Thyroid gland (tissue), 4 donors: ENCODE measurements around the gene DPEP2NB. TPM values are rescaled to one million over a fixed set of nuclear protein-coding genes. Genes with fewer than 3 reads are reported as not detected.
A peak's percentile ranks its signal among the peaks of the same experiment; 100 is the strongest.
"Not testable (repeated sequence)": the region's sequence is repeated elsewhere in the genome, so short reads cannot be mapped to it uniquely, and the experiment has no call there.

Experiments
- DNase-seq, 2 donors: peaks; one replicate each; pipeline ENCODE4 v3.0.0-alpha.2; 2019
- H3K27ac ChIP-seq, 3 donors: fragments of 200-600 bp; sonication (generic); 1 replicate in 2 of 3; 2 replicates in 1 of 3; pipeline ENCODE4 v1.5.1; 2016 to 2019; ENCODE audit warnings: mild to moderate bottlenecking in 1 of 3, moderate library complexity in 1 of 3
- H3K27me3 ChIP-seq: fragments of 200-600 bp; sonication (generic); one replicate; pipeline ENCODE4 v1.5.1; 2019
- H3K36me3 ChIP-seq, 2 donors: fragments of 200-600 bp; sonication (generic); one replicate each; pipeline ENCODE4 v1.5.1; 2016 to 2019
- H3K4me1 ChIP-seq, 2 donors: fragments of 200-600 bp; sonication (generic); one replicate each; pipeline ENCODE4 v1.5.1; 2017 to 2019
- H3K4me3 ChIP-seq, 3 donors: fragments of 200-600 bp; sonication (generic); replicated peaks in 1 of 3; 1 replicate in 2 of 3; 2 replicates in 1 of 3; pipeline ENCODE4 v1.5.1; 2016; ENCODE audit warnings: mild to moderate bottlenecking in 1 of 3
- H3K9me3 ChIP-seq: fragments of 200-600 bp; sonication (generic); one replicate; pipeline ENCODE4 v1.5.1; 2017
- CTCF ChIP-seq, 6 experiments: fragments of 200-600 bp in 3 of 6; fragments of 450-650 bp in 3 of 6; sonication (generic) in 3 of 6; IDR thresholded peaks; one replicate each; pipeline ENCODE4 v1.5.1; 2016 to 2019; ENCODE audit warnings: antibody characterized with exemption in 6 of 6, mild to moderate bottlenecking in 2 of 6, inconsistent platforms in 1 of 6, moderate library complexity in 1 of 6
- POLR2A ChIP-seq, 2 donors: fragments of 450-650 bp; IDR thresholded peaks; one replicate each; pipeline ENCODE4 v1.6.1; 2017; ENCODE audit warnings: antibody characterized with exemption in 2 of 2, mild to moderate bottlenecking in 2 of 2, moderate library complexity in 1 of 2
- WGBS, 2 donors: methylation state at CpG; one replicate each; pipeline ENCODE4 v1.1.5; 2017; 5-methylcytosine and 5-hydroxymethylcytosine counted together
- intact Hi-C: fragments of 100-400 bp; cut with DNase I; formaldehyde crosslinking; loops from one replicate; pipeline ENCODE4 v1.15.1; 2023
- total RNA-seq, 4 donors: library from RNA; depleted of rRNA; stranded (reverse); fragments of >200 nt; gene quantifications; one replicate each; pipeline ENCODE4 v1.2.3, GENCODE V29; 2016

Gene DPEP2NB
- total RNA-seq, 4 donors from 2014 or later, result not detected

GRCh38 chr16:68013440-68013839 is 2.3 kb downstream of the DPEP2NB start:
- no peak for DNase-seq
- WGBS, 2 donors, result 53 to 80% methylated on average over 1 of the region's 1 CpG
- Histone ChIP-seq H3K4me1 (no peaks in the 10 kb centered on the region), H3K27me3 (no peaks in the 10 kb centered on the region), H3K9me3 (no peaks in the 10 kb centered on the region), H3K27ac (no peak overlapping the region), H3K36me3 (no peaks in the 10 kb centered on the region), H3K4me3 (no peak overlapping the region)
- intact Hi-C loops, result no loop called here
- TF ChIP-seq POLR2A (IDR thresholded peaks at IDR 0.05), result no peak
- TF ChIP-seq CTCF (IDR thresholded peaks at IDR 0.05), result no peak

- H3K27me3 ChIP-seq, H3K27ac ChIP-seq, DNase-seq, intact Hi-C loops, H3K36me3 ChIP-seq, H3K4me1 ChIP-seq, H3K9me3 ChIP-seq, H3K4me3 ChIP-seq: not testable (repeated sequence)
- WGBS, 2 donors, result 82% methylated on average over 4 of the region's 4 CpGs
Measured at GRCh38 chr16:68009872-68010271, 5.8 kb downstream of the DPEP2NB start.

- Histone ChIP-seq H3K9me3 (no peaks in the 10 kb centered on the region), H3K4me1 (peaks cover 0 to 7% of the 10 kb centered on the region in 2 donors), H3K36me3 (no peaks in the 10 kb centered on the region), H3K27ac (no peak overlapping the region), H3K4me3 (no peak overlapping the region), H3K27me3 (no peaks in the 10 kb centered on the region)
- intact Hi-C loops, result no loop called here
- TF ChIP-seq CTCF (IDR thresholded peaks at IDR 0.05) (no peak), POLR2A (IDR thresholded peaks at IDR 0.05) (no peak)
- no peak for DNase-seq
- WGBS, 2 donors, result 50 to 62% methylated on average over 8 to 9 of the region's 9 CpGs
Measured at GRCh38 chr16:68009157-68009735, 6.5 kb downstream of the DPEP2NB start.

GRCh38 chr16:68005786-68006286 is 9.9 kb downstream of the DPEP2NB start:
- Histone ChIP-seq H3K27ac (peak overlapping the region in 2 of 3 donors; percentile 29 to 38), H3K4me1 (peaks cover 0 to 7% of the 10 kb centered on the region in 2 donors), H3K27me3 (no peaks in the 10 kb centered on the region), H3K36me3 (no peaks in the 10 kb centered on the region), H3K9me3 (no peaks in the 10 kb centered on the region), H3K4me3 (no peak overlapping the region)
- DNase-seq, result peak; percentile 12 to 21
- no peak for TF ChIP-seq POLR2A (IDR thresholded peaks at IDR 0.05)
- no peak for TF ChIP-seq CTCF (IDR thresholded peaks at IDR 0.05)
- 36 to 46% methylated on average over 6 of the region's 6 CpGs for WGBS, 2 donors
- intact Hi-C loops, result no loop called here

GRCh38 chr16:68005211-68005610 is 10.5 kb downstream of the DPEP2NB start:
- Histone ChIP-seq H3K4me1 (peaks cover 0 to 7% of the 10 kb centered on the region in 2 donors), H3K9me3 (no peaks in the 10 kb centered on the region), H3K4me3 (no peak overlapping the region), H3K27ac (peak overlapping the region in 2 of 3 donors; percentile 29 to 38), H3K27me3 (no peaks in the 10 kb centered on the region), H3K36me3 (no peaks in the 10 kb centered on the region)
- no peak for TF ChIP-seq CTCF (IDR thresholded peaks at IDR 0.05)
- TF ChIP-seq POLR2A (IDR thresholded peaks at IDR 0.05), result no peak
- 88 to 92% methylated on average over 9 of the region's 9 CpGs for WGBS, 2 donors
- no peak for DNase-seq
- intact Hi-C loops, result no loop called here
